GM15510 (cell line): Measurements from ENCODE around the gene AKAP9.

Experiments used
- POLR2A ChIP-seq: IDR thresholded peaks from 3 replicates; pipeline ENCODE4 v1.6.1; 2011; ENCODE audit warnings: borderline replicate concordance; ENCODE audit not compliant: insufficient read length; ENCODE audit errors: extremely low read depth

Gene AKAP9

GRCh38 chr7:92133133-92133736 lies 192.6 kb downstream of the AKAP9 start:
- no peak for TF ChIP-seq POLR2A

GRCh38 chr7:92133737-92134270 lies 193.1 kb downstream of the AKAP9 start:
- TF ChIP-seq POLR2A, result no peak

GRCh38 chr7:92134271-92135051 lies 193.8 kb downstream of the AKAP9 start, which contains the start of gene CYP51A1:
TSS of gene CYP51A1 (minus strand) at chr7:92134477. CDS start at chr7:92134364, 113 bp downstream.
- TF ChIP-seq POLR2A, result peak; percentile 73

GRCh38 chr7:92135052-92135889 lies 194.6 kb downstream of the AKAP9 start:
- no peak for TF ChIP-seq POLR2A

GRCh38 chr7:92137557-92137956 lies 196.9 kb downstream of the AKAP9 start:
- TF ChIP-seq POLR2A, result no peak

- no peak for TF ChIP-seq POLR2A
These were observed 200.5 kb downstream of the AKAP9 start for GRCh38 chr7:92141161-92141560.

- TF ChIP-seq POLR2A, result no peak
These were observed 209.1 kb downstream of the AKAP9 start for GRCh38 chr7:92149736-92150239.

GRCh38 chr7:92150450-92151017 lies 209.9 kb downstream of the AKAP9 start:
- no peak for TF ChIP-seq POLR2A

- no peak for TF ChIP-seq POLR2A
These were observed 214.6 kb downstream of the AKAP9 start for GRCh38 chr7:92155108-92155739.

GRCh38 chr7:92156990-92157389 lies 216.3 kb downstream of the AKAP9 start:
- TF ChIP-seq POLR2A, result no peak

GRCh38 chr7:92158660-92159575 lies 218.3 kb downstream of the AKAP9 start:
- no peak for TF ChIP-seq POLR2A
